HG02884 (cell line): ENCODE results near the gene SPATA33.
"Not testable (repeated sequence)": the region's sequence is repeated elsewhere in the genome, so short reads cannot be mapped to it uniquely, and the experiment has no call there.

Source experiments
- ATAC-seq: cut with Tn5 transposase; IDR thresholded peaks from one replicate; pipeline ENCODE4 v1.9.1; 2021; ENCODE audit warnings: mild to moderate bottlenecking, moderate library complexity; ENCODE audit not compliant: unreplicated experiment

SPATA33 gene

DNA sequence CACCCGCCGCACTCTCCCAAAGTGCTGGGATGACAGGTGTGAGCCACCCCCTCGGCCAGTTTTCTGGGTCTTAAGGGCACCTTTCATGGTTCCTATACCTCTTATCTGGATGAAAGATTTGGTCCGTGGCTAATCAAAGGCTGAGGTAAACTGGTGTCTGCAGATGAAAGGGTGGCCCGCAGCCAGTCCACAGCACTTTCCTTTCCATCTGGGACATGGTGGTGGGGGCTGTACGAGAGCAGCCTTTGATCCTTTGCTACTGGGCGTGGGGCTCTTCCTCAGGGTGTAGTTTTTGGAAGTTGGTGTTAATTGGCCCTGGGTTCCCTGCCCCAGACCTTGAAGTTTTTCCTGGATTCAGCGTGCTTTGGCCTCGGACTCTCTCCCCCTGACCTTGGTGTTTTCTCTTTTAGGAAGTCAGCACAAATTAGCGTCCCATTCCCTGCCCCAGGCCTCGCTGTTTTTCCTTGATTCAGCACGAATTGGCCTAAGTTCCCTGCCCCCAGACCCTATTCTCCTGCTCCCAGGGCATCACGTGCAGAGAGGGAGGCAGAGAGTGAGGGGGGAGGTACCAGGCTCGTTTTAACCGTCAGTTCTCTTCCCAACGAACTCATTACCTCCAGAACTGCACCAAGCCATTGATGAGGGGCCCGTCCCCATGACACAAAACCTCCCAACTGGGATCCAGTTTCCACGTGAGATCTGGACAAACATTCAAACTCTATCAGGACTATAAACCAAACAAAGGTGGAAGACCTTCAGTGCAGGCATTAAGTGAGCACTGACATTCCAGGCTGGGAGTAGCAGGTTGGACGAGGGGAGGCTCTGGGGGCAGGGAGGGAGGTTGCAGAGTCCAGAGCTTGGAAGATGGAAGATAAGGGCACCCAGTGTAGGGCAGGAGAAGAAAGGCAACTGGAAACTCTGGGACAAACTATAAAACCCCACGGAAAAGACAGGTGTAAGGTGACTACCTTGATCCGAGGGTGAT, 32.6 kb upstream of the SPATA33 start:
- no peak for ATAC-seq

DNA sequence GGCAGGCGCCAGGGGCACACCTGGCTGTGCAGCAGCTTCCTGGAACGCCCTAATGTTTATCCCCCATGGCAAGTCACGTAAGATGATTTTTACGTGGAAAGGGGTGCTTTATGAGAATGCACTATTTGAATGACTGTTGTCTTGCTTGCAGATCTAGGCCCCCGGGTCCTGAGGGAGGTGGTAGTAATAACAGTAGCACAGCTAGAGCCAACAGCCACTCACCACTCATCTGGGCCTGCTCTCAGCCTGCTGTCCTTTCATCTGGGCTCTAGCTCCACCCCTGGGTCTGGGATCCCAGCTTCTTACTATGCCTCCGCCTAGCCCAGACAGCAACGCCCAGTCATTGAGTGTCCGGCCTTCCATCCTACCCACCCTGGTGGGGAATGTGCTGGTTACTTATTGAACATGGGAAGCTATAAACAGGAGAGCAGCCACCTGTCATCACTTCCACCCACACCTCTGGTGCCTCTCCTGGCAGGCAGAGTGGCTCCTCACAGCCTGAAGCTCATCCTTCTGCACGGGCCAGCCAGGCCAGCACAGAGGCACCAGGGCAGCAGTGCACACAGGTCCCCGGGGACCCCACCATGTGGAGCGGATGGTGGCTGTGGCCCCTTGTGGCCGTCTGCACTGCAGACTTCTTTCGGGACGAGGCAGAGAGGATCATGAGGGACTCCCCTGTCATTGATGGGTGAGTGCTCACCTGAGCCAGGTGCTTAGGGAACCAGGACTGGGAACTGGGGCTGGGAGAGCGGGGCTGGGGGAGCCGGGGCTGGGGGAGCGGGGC, 27.6 kb upstream of the SPATA33 start:
- ATAC-seq = no peak

- ATAC-seq = no peak
Measured at GRCh38 chr16:89633064-89633631, 24.5 kb upstream of the SPATA33 start.

- ATAC-seq = not testable (repeated sequence)
Measured at GRCh38 chr16:89634463-89635385, 22.9 kb upstream of the SPATA33 start.

GRCh38 chr16:89636663-89637062, 21.0 kb upstream of the SPATA33 start:
- no peak for ATAC-seq

DNA sequence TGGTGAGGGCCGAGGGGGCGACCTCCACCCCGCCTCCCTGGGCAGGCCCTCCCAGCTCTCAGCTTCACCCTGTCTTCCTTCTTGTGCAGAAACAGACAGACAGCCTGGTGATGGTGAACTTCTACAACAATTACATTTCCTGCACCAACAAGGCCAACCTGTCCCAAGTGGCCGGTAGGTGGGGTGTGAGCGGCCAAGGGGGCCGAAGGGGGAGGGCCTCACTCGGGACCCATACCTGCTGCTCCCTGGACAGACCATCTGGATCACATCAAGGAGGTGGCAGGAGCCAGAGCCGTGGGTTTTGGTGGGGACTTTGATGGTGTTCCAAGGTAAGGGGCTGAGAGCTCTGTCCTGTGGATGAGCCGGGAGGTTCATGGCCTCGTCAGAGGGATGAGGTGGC, 20.3 kb upstream of the SPATA33 start:
- ATAC-seq = no peak

DNA sequence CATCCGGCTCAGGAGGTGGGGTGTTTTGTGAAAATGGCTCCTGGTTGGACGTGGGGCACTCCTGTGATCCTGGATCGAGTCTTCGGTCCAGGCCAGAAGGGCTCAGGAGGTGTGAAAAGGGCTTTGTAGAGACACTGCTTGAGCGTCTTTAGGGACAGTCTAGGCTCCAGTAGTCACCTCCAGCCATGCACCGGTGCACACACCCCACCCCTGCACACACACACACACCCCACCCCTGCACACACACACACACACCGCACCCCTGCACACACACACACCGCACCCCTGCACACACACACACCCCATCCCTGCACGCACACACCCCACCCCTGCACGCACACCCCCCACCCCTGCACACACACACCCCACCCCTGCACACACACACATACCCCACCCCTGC, 19.2 kb upstream of the SPATA33 start:
- no peak for ATAC-seq

DNA sequence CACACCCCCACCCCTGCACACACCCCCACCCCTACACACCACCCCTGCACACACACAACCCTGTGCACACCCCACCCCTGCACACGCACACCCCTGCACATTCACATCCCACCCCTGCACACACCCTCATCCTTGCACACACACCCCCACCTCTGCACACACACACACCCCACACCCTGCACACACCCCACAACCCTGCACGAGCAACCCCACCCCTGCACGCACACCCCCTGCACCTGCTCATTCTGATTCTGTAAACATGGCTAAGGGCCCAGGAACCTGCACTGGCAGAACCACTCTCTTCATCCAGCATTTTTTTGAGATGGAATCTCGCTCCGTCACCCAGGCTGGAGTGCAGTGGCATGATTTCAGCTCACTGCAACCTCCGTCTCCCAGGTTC, 18.3 kb upstream of the SPATA33 start:
- ATAC-seq = no peak

DNA sequence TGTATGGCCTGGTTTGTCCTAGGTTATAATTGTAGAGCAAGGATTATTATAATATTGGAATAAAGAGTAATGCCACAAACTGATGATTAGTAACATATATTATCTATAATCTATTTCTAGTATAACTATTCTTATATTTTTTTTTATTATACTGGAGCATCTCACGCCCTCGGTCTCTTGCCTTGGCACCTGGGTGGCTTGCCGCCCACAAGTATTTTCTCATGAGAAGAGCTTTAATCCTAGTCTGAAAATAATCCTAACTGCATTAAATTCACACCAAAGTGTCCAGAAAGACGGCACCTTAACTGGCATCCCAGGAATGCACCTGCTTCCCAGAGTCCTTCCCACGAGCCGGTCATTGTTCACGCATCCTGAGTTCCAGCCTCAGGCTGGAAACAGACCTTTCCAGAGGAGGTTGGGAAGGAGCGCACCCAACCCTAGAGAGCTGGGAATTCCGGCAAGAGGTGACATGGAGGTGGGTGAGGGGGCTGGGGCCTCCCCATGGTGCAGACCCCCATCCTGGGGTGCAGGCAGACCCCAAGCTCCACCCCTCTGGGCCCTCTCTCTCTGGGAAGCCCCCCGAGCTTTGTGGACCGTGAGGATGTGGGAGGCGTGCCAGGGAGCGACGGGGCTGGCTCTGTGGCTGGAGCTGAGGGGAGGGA, 16.0 kb upstream of the SPATA33 start:
- ATAC-seq = no peak

DNA sequence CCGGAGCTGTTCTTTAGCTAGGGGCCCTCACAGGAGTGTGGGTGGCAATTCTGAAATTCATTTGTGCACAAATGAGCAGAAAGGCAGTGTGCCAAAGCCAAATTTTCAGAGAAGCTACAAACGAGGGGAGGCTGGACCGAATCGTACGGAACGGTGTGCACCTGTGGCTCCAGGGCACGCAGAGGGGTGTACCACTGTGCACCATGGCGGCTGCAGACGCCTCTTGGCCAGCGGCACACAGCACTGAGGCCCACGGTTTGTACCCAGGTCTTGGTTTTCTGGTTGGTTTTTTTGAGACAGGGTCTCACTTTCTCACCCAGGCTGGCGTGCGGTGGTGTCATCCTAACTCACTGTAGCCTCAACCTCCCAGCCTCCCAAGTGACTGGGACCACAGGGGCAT, 15.1 kb upstream of the SPATA33 start:
- ATAC-seq = no peak

DNA sequence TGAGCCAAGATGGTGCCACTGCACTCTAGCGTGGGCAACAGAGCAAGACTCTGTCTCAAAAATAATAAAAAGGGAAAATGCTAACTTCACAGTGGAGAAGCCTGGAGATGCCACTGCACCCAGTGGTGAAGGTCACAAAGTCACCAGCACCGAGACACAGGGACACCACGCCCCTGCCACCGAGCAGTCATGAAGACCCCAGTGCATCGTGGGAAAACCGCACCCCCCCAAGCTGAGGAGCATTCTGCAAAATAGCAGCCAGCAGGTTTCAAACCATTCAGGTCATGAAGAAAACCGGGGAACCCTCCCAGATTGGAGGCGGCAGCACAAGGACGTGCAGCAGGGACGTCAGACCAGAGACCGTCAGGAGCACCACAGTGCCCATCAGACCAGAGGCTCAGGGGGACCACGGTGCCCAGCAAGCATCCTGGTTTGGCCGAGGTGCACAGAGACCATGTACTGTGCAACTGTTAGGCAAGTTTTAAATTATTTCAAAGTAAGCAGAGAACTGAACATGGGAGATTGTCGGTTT, 13.8 kb upstream of the SPATA33 start:
- ATAC-seq = no peak

DNA sequence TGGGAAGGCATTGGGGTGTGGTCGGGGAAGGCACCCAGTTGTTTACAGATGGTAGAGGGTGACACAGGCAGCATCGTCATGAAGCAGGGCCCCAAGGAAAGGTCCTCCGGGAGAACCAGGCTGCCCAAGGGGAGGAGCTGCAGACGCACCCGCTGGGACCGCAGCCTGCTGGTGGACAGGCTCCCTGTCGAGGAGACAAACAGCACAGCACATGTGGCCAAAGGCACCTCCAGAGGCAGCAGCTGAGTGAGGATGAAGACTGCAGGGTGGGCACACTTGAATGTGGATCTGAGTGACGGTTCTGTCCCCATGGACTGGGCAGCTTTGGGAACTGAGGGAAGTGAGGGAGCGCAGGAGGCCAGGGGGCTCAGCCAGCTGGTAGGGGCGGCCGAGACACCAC, 12.5 kb upstream of the SPATA33 start:
- no peak for ATAC-seq

DNA sequence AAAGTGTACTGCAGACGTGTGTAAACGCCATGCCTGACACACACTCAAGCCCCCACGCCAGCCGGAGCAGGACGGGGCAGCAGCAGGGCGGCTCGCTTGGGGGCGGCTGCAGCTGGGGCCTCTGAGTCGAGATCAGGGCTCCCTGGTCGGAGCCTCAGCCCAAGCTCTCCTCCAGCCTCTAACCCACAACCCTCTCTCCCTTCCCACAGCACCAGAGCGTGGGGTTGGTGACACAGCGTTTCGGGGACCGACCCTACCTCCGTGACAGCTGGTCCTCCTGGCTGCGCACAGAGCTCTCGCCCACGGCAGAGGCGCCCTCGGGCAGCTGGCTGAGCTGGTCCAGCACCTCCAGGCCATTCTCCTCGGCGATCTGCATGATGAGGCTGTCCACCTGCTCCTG, 11.4 kb upstream of the SPATA33 start:
- ATAC-seq = no peak

DNA sequence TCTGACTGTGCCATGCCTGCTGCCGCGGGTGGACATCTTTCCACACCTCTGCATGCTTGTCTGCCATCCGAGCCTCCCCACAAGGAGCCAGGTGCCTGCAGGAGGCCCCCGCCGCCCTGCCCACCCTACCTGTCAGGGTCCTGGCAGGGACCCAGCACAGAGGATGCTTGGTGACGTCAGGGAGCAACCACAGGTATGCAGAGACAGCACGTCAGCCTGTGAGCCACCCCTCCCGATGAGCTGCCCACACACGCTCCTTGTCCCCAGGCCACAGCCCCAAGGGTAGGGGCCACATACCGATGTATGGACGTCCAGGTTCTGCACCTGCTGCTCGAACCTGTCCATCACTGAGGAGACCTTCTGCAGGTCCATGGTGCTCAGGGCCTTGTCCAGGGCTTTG, 10.7 kb upstream of the SPATA33 start:
- no peak for ATAC-seq

- no peak for ATAC-seq
Measured at GRCh38 chr16:89651584-89651983, 6.1 kb upstream of the SPATA33 start.

- ATAC-seq = no peak
Measured at GRCh38 chr16:89653656-89654295, 3.9 kb upstream of the SPATA33 start.

GRCh38 chr16:89655062-89655643, 2.5 kb upstream of the SPATA33 start:
- no peak for ATAC-seq

GRCh38 chr16:89656435-89657121, 1.1 kb upstream of the SPATA33 start:
- no peak for ATAC-seq
